Measurements from ENCODE around the gene PAPPA2.

The PAPPA2 gene

GRCh38 chr1:176765608-176766007 is 302.6 kb downstream of the PAPPA2 start:
- Histone ChIP-seq H2AFZ (ENCODE audit: low read length, unreplicated experiment) (no peak overlapping the region), H3K36me3 (ENCODE audit: insufficient read depth, low read length) (no peaks in the 10 kb centered on the region), H3K79me2 (ENCODE audit: control insufficient read depth, insufficient read depth, low read length, unreplicated experiment) (no peaks in the 10 kb centered on the region), H3K4me1 (ENCODE audit: control insufficient read depth, insufficient read depth, low read length, unreplicated experiment) (no peaks in the 10 kb centered on the region), H3K27ac (ENCODE audit: low read depth, low read length) (no peak overlapping the region), H3K27me3 (ENCODE audit: insufficient read depth, low read length) (no peaks in the 10 kb centered on the region), H3K4me3 (ENCODE audit: low read depth, low read length) (no peak overlapping the region)

GRCh38 chr1:176766779-176767178 is 303.8 kb downstream of the PAPPA2 start:
- Histone ChIP-seq H3K79me2 (ENCODE audit: control insufficient read depth, insufficient read depth, low read length, unreplicated experiment) (no peaks in the 10 kb centered on the region), H3K27ac (ENCODE audit: low read depth, low read length) (no peak overlapping the region), H3K36me3 (ENCODE audit: insufficient read depth, low read length) (no peaks in the 10 kb centered on the region), H2AFZ (ENCODE audit: low read length, unreplicated experiment) (no peak overlapping the region), H3K27me3 (ENCODE audit: insufficient read depth, low read length) (no peaks in the 10 kb centered on the region), H3K4me1 (ENCODE audit: control insufficient read depth, insufficient read depth, low read length, unreplicated experiment) (no peaks in the 10 kb centered on the region), H3K4me3 (ENCODE audit: low read depth, low read length) (no peak overlapping the region)

- H3K27me3 ChIP-seq (ENCODE audit: insufficient read depth, low read length) = no peaks in the 10 kb centered on the region
- no peak overlapping the region for H3K27ac ChIP-seq (ENCODE audit: low read depth, low read length)
- no peak overlapping the region for H3K4me3 ChIP-seq (ENCODE audit: low read depth, low read length)
- no peaks in the 10 kb centered on the region for H3K4me1 ChIP-seq (ENCODE audit: control insufficient read depth, insufficient read depth, low read length, unreplicated experiment)
- H2AFZ ChIP-seq (ENCODE audit: low read length, unreplicated experiment) = no peak overlapping the region
- H3K36me3 ChIP-seq (ENCODE audit: insufficient read depth, low read length) = no peaks in the 10 kb centered on the region
- no peaks in the 10 kb centered on the region for H3K79me2 ChIP-seq (ENCODE audit: control insufficient read depth, insufficient read depth, low read length, unreplicated experiment)
These were observed 304.8 kb downstream of the PAPPA2 start for GRCh38 chr1:176767714-176768136.

- Histone ChIP-seq H2AFZ (ENCODE audit: low read length, unreplicated experiment) (no peak overlapping the region), H3K27ac (ENCODE audit: low read depth, low read length) (no peak overlapping the region), H3K79me2 (ENCODE audit: control insufficient read depth, insufficient read depth, low read length, unreplicated experiment) (no peaks in the 10 kb centered on the region), H3K36me3 (ENCODE audit: insufficient read depth, low read length) (no peaks in the 10 kb centered on the region), H3K27me3 (ENCODE audit: insufficient read depth, low read length) (no peaks in the 10 kb centered on the region), H3K4me1 (ENCODE audit: control insufficient read depth, insufficient read depth, low read length, unreplicated experiment) (no peaks in the 10 kb centered on the region), H3K4me3 (ENCODE audit: low read depth, low read length) (no peak overlapping the region)
These were observed 305.6 kb downstream of the PAPPA2 start for GRCh38 chr1:176768532-176768931.

GRCh38 chr1:176770066-176770465 is 307.1 kb downstream of the PAPPA2 start:
- Histone ChIP-seq H3K4me1 (ENCODE audit: control insufficient read depth, insufficient read depth, low read length, unreplicated experiment) (no peaks in the 10 kb centered on the region), H3K4me3 (ENCODE audit: low read depth, low read length) (no peak overlapping the region), H3K27me3 (ENCODE audit: insufficient read depth, low read length) (no peaks in the 10 kb centered on the region), H3K36me3 (ENCODE audit: insufficient read depth, low read length) (no peaks in the 10 kb centered on the region), H3K79me2 (ENCODE audit: control insufficient read depth, insufficient read depth, low read length, unreplicated experiment) (no peaks in the 10 kb centered on the region), H3K27ac (ENCODE audit: low read depth, low read length) (no peak overlapping the region), H2AFZ (ENCODE audit: low read length, unreplicated experiment) (no peak overlapping the region)

- Histone ChIP-seq H3K27me3 (ENCODE audit: insufficient read depth, low read length) (no peaks in the 10 kb centered on the region), H3K36me3 (ENCODE audit: insufficient read depth, low read length) (no peaks in the 10 kb centered on the region), H3K79me2 (ENCODE audit: control insufficient read depth, insufficient read depth, low read length, unreplicated experiment) (no peaks in the 10 kb centered on the region), H2AFZ (ENCODE audit: low read length, unreplicated experiment) (no peak overlapping the region), H3K4me3 (ENCODE audit: low read depth, low read length) (no peak overlapping the region), H3K4me1 (ENCODE audit: control insufficient read depth, insufficient read depth, low read length, unreplicated experiment) (no peaks in the 10 kb centered on the region), H3K27ac (ENCODE audit: low read depth, low read length) (no peak overlapping the region)
These were observed 310.1 kb downstream of the PAPPA2 start for GRCh38 chr1:176773038-176773437.

GRCh38 chr1:176774224-176774623 is 311.2 kb downstream of the PAPPA2 start:
- Histone ChIP-seq H3K36me3 (ENCODE audit: insufficient read depth, low read length) (no peaks in the 10 kb centered on the region), H3K4me3 (ENCODE audit: low read depth, low read length) (no peak overlapping the region), H3K27ac (ENCODE audit: low read depth, low read length) (no peak overlapping the region), H3K4me1 (ENCODE audit: control insufficient read depth, insufficient read depth, low read length, unreplicated experiment) (no peaks in the 10 kb centered on the region), H2AFZ (ENCODE audit: low read length, unreplicated experiment) (no peak overlapping the region), H3K79me2 (ENCODE audit: control insufficient read depth, insufficient read depth, low read length, unreplicated experiment) (no peaks in the 10 kb centered on the region), H3K27me3 (ENCODE audit: insufficient read depth, low read length) (no peaks in the 10 kb centered on the region)

GRCh38 chr1:176775378-176775777 is 312.4 kb downstream of the PAPPA2 start:
- Histone ChIP-seq H3K4me1 (ENCODE audit: control insufficient read depth, insufficient read depth, low read length, unreplicated experiment) (no peaks in the 10 kb centered on the region), H2AFZ (ENCODE audit: low read length, unreplicated experiment) (no peak overlapping the region), H3K27me3 (ENCODE audit: insufficient read depth, low read length) (no peaks in the 10 kb centered on the region), H3K36me3 (ENCODE audit: insufficient read depth, low read length) (no peaks in the 10 kb centered on the region), H3K4me3 (ENCODE audit: low read depth, low read length) (no peak overlapping the region), H3K27ac (ENCODE audit: low read depth, low read length) (no peak overlapping the region), H3K79me2 (ENCODE audit: control insufficient read depth, insufficient read depth, low read length, unreplicated experiment) (no peaks in the 10 kb centered on the region)

- Histone ChIP-seq H3K27ac (ENCODE audit: low read depth, low read length) (no peak overlapping the region), H3K36me3 (ENCODE audit: insufficient read depth, low read length) (no peaks in the 10 kb centered on the region), H3K27me3 (ENCODE audit: insufficient read depth, low read length) (no peaks in the 10 kb centered on the region), H3K4me3 (ENCODE audit: low read depth, low read length) (no peak overlapping the region), H3K79me2 (ENCODE audit: control insufficient read depth, insufficient read depth, low read length, unreplicated experiment) (no peaks in the 10 kb centered on the region), H3K4me1 (ENCODE audit: control insufficient read depth, insufficient read depth, low read length, unreplicated experiment) (no peaks in the 10 kb centered on the region), H2AFZ (ENCODE audit: low read length, unreplicated experiment) (no peak overlapping the region)
These were observed 313.0 kb downstream of the PAPPA2 start for GRCh38 chr1:176775996-176776395.

GRCh38 chr1:176778056-176778455 is 315.1 kb downstream of the PAPPA2 start:
- H2AFZ ChIP-seq (ENCODE audit: low read length, unreplicated experiment) = no peak overlapping the region
- no peaks in the 10 kb centered on the region for H3K36me3 ChIP-seq (ENCODE audit: insufficient read depth, low read length)
- H3K79me2 ChIP-seq (ENCODE audit: control insufficient read depth, insufficient read depth, low read length, unreplicated experiment) = no peaks in the 10 kb centered on the region
- no peaks in the 10 kb centered on the region for H3K4me1 ChIP-seq (ENCODE audit: control insufficient read depth, insufficient read depth, low read length, unreplicated experiment)
- H3K4me3 ChIP-seq (ENCODE audit: low read depth, low read length) = no peak overlapping the region
- H3K27ac ChIP-seq (ENCODE audit: low read depth, low read length) = no peak overlapping the region
- no peaks in the 10 kb centered on the region for H3K27me3 ChIP-seq (ENCODE audit: insufficient read depth, low read length)

GRCh38 chr1:176779992-176780328 is 317.0 kb downstream of the PAPPA2 start:
- H3K27me3 ChIP-seq (ENCODE audit: insufficient read depth, low read length) = no peaks in the 10 kb centered on the region

GRCh38 chr1:176783309-176783708 is 320.3 kb downstream of the PAPPA2 start:
- Histone ChIP-seq H3K4me1 (ENCODE audit: control insufficient read depth, insufficient read depth, low read length, unreplicated experiment) (no peaks in the 10 kb centered on the region), H3K79me2 (ENCODE audit: control insufficient read depth, insufficient read depth, low read length, unreplicated experiment) (no peaks in the 10 kb centered on the region), H3K4me3 (ENCODE audit: low read depth, low read length) (no peak overlapping the region), H3K27me3 (ENCODE audit: insufficient read depth, low read length) (no peaks in the 10 kb centered on the region), H3K27ac (ENCODE audit: low read depth, low read length) (no peak overlapping the region), H3K36me3 (ENCODE audit: insufficient read depth, low read length) (no peaks in the 10 kb centered on the region), H2AFZ (ENCODE audit: low read length, unreplicated experiment) (no peak overlapping the region)

More at GRCh38 chr1:176779992-176780328, 317.0 kb downstream of the PAPPA2 start:
- H2AFZ ChIP-seq (ENCODE audit: low read length, unreplicated experiment) = no peak overlapping the region
- H3K4me1 ChIP-seq (ENCODE audit: control insufficient read depth, insufficient read depth, low read length, unreplicated experiment) = no peaks in the 10 kb centered on the region
- H3K4me3 ChIP-seq (ENCODE audit: low read depth, low read length) = no peak overlapping the region
- no peaks in the 10 kb centered on the region for H3K36me3 ChIP-seq (ENCODE audit: insufficient read depth, low read length)
- no peaks in the 10 kb centered on the region for H3K79me2 ChIP-seq (ENCODE audit: control insufficient read depth, insufficient read depth, low read length, unreplicated experiment)
- no peak overlapping the region for H3K27ac ChIP-seq (ENCODE audit: low read depth, low read length)
